Umbilical cord (tissue), 2 donors: ENCODE data around the gene STPG2. TPM values are rescaled to one million over a fixed set of nuclear protein-coding genes. Genes with fewer than 3 reads are reported as not detected.
A peak's percentile ranks its signal among the peaks of the same experiment; 100 is the strongest.
"Not testable (repeated sequence)": the region's sequence is repeated elsewhere in the genome, so short reads cannot be mapped to it uniquely, and the experiment has no call there.

Experiments used
- DNase-seq: peaks from one replicate; pipeline ENCODE4 v3.0.0-alpha.2; 2015; ENCODE audit warnings: low spot score
- total RNA-seq: library from RNA; depleted of rRNA; stranded (reverse); fragments of >200 nt; gene quantifications from one replicate; pipeline ENCODE4 v1.2.3, GENCODE V29; 2014; ENCODE audit warnings: low replicate concordance; ENCODE audit not compliant: insufficient read depth

Gene STPG2
- total RNA-seq, 1 donor from 2014 or later = 3.4 TPM

DNA sequence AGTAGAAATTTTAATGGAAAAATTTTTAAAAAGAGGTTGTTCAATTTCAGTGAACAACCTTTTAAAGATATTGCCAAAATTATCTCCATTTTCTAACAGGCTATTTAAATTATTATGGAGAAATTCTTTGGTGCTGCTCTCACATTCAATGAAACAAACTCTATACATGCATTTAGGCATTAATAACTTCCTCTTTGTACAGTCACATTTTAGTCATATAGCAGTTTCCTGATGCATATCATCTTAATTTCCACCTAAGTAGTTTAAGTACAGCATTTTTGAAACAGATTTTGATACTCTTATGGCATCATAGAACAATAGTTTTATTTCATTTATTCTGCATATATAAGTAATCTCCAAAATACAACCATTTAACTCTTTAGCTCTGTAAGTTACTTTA is 500.1 kb downstream of the STPG2 start:
- no peak for DNase-seq

DNA sequence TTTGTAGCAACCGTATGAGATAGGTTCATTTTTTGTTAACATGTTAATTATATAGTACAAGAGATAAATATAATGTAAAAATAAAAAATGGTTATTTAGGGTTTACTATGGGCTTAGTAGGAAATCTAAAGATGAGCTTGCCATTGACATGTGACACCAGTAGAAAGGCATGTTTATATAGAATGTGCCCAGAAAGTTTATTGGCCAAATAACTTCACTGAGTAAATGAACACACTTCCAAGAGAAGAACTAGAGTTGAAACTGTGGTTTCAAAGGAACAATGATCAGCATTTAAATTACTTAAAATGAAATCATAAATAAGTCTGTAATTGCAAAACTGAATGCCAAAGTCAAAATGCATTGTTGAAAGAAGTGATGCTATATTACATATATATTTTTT is 503.3 kb downstream of the STPG2 start:
- DNase-seq = no peak

DNA sequence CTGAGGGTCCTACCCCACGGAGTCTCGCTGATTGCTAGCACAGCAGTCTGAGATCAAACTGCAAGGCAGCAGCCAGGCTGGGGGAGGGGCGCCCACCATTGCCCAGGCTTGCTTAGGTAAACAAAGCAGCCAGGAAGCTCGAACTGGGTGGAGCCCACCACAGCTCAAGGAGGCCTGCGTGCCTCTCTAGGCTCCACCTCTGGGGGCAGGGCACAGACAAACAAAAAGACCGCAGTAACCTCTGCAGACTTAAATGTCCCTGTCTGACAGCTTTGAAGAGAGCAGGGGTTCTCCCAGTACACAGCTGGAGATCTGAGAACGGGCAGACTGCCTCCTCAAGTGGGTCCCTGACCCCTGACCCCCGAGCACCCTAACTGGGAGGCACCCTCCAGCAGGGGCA is 509.4 kb downstream of the STPG2 start:
- not testable (repeated sequence) for DNase-seq

DNA sequence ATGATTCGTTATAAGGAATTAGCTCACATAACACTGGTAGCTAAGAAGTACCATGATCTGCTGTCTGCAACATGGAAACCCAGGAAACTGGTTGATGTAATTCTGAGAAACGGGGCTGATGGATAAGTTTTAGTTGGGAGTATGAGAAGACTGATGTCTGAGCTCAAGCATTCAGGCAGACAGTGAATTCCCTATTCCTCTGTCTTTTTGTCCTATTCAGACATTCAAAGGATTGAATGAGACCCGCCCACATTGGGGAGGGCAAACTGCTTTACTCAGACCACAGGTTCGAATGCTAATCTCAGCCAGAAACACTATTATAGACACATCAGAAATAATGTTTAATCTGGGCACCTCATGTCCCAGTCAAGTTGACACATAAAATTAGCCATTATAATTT is 515.5 kb downstream of the STPG2 start:
- no peak for DNase-seq

DNA sequence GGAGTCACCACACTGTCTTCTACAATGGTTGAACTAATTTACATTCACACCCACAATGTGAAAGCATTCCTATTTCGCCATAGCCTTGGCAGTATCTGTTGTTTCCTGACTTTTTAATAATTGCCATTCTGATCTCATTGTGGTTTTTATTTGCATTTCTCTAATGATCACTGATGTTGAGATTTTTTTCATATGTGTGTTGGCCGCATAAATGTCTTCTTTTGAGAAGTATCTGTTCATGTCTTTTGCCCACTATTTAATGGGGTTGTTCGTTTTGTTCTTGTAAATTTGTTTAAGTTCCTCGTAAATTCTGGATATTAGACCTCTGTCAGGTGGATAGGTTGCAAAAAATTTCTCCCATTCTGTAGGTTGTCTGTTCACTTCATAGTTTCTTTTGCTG is 519.1 kb downstream of the STPG2 start:
- no peak for DNase-seq

DNA sequence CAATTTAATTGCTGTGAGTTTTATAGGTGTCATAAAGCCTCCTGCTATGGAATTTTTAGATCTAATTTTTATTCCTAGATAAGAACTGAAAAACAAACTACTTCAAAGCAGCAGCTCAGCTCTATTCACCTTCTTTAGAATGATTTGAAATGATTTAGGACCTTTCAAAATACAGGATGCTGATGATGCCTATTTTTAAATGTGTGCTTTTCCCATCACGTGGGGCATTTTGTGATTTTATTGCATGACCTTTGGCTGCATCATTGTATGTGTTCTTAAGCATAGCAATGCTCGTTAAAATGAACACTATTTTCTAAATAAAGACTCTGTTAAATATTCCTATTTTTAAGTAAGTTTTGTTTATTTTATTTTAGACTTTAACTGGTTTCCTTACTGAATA is 537.3 kb downstream of the STPG2 start:
- no peak for DNase-seq

DNA sequence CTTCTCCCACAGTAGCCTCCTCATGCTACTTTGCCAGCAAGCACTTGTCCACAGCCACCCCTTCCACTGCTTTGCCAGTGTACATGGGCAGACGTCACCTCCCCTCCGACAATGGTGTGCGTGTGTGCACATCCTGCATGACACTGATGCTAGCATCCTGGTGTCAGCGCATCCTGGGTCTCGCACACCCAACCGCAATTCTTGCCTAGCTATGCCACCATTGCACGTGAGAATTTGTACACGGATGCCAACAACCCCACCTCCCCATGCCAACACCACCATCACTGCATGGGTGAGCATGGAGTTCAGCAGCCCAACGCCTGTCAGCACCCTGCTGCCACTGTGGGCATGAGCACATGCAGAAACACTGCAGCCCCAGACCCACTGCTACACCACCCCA is 550.0 kb downstream of the STPG2 start:
- DNase-seq = no peak

DNA sequence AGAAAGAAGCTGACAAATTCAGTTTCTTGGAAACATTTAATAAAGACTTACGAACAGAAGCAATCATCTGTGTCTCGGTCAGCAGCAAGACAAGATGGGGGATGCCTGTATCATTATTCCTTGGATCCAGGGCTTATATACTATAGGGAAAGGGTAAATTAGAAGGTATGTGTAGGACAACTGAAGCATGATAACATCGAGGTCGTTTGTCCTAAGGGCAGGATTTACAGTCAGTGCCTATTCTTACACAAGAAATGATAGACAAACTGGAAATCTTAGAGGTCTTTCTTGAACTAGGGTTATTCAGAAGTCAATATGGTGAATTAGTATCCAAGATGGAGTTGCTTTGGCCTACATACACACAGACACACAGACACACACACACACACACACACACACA is 553.0 kb downstream of the STPG2 start:
- DNase-seq = no peak

DNA sequence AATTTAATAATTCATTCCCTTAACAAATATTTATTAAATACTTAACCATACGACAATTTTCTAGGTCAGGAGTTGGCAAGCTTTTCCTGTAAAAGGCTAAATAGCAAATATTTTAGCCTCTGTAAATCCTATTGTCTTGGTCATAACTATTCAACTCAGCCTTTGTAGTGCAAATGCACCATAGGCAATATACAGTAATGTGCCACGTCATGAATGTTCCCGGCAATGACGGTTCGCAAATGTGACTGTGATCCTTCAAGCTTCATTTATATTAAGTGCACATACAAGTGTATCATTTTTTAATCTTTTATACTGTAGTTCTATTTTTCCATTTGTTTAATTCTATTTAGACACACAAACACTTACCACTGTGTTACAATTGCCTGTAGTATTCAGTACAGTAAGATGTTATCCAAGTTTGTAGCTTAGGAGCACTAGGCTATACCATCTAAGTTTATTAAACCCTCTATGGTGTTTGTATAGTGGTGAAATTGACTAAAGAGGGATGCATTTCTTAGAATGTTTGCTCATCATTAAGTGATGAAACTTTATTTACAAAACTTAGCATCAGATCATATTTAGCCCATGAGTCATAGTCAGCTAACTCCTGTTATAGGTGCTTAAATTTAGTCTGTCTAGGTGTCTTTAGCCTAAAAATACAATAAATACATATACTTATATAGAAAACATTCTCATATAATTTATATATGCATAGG is 553.6 kb downstream of the STPG2 start:
- no peak for DNase-seq

DNA sequence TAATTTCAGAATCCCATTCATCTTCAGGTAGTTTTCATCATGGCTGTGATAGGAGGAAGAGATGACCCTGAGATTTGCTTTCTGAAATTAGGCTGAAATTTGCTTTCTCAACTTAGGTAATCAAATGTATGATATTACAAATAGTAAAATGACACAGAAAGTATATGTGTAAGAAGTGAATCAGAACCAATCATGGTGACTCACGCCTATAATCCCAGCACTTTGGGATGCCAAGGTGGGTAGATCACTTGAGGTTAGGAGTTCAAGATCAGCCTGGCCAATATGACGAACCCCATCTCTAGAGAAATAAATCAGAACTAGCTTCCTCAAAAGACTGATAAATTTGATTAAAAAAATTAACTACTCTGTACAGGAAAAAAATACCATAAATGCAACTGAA is 555.4 kb downstream of the STPG2 start:
- no peak for DNase-seq

DNA sequence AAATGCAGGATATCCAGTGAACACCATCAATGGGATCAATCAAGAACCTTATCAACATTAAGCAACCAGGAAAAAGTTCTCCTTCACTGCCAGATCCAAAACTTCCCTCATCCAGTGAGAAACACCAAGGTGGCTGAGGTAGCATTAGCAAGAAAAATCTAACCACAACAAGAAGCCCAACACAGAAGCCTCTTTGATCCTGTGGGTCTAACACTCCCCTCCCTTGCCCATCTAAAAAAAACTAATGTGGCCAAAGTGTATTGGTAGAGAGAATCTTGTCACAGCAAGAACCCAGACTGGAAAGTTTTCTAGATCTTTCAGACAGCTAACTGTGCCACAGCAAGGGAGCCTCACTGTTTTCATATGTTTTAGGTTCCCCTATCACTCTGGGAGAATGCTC is 558.0 kb downstream of the STPG2 start:
- DNase-seq = no peak

DNA sequence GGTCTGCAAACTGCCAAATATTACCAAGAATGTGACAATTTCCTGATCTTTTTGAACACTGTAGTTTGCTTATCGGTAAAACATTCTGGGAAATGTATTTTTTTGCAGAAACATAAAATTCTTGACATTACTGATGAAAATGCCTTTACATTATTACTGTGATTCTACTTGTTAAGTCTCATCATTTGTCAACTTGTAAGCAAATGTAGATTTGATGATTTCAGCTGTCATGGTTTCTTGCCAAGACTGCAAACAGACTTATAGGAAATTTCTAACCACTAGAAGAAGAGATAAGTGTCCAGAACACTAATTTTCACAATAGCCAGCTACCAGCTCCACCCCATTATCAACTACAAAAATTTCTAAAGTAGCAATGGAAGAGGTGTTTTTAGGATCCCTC is 560.4 kb downstream of the STPG2 start:
- DNase-seq = peak; percentile 37

DNA sequence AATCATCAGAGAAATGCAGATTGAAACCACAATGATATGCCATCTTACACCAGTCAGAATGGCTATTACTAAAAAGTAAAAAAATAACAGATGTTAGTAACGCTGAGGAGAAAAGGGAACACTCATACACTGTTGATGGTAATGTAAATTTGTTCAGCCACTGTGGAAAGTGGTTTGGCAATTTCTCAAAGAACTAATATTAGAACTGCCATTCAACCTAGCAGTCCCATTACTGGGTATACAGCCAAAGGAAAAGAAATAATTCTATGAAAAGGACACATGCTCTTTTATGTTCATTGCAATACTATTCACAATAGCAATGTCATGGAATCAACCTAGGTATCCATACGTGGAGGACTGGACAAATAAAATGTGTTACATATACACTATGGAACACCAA is 566.3 kb downstream of the STPG2 start:
- DNase-seq = no peak

DNA sequence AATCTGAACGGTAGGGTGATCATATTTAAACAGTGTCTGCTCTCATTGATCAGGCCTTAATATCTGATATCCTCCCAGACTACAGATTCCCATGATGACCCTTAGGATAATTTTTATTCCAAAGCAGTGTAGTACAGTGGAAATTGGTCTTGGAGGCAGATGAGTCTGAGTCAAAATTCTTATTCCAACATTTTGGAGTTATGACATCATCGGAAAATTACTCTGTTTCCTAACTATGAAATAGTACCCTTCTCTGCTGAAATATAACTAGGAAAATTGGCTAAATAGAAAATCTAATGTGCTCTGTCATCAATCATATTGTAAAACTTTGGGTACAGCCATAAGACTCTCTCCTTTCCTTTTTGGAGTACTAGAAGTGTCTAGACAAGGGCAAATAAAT is 583.3 kb downstream of the STPG2 start:
- no peak for DNase-seq

DNA sequence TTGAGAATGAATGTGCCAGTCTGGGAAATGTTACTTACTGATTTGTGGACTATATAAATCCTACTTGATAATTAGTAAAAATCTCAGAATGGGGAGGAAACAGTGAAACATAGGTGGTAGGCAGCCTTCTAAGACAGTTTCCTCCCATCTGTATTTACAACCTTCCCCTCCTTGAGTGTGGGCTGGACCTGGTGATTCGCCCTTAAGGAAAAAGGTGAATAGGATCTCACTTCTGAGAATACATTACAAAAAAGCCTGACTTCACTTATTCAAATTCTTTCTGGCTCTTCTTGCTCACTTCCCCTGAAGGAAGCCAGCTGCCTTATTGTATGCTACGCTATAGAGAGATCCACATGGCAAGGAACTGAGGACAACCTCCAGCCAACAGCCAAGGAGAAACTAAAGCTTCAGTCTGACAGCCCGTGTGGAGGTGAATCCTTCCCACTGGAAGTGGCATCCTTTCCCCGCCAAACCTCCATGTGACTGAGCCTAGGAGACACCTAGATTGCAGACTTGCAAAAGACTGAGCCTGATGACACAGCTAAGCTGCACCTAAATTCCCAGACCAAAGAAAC is 585.0 kb downstream of the STPG2 start:
- DNase-seq = no peak

DNA sequence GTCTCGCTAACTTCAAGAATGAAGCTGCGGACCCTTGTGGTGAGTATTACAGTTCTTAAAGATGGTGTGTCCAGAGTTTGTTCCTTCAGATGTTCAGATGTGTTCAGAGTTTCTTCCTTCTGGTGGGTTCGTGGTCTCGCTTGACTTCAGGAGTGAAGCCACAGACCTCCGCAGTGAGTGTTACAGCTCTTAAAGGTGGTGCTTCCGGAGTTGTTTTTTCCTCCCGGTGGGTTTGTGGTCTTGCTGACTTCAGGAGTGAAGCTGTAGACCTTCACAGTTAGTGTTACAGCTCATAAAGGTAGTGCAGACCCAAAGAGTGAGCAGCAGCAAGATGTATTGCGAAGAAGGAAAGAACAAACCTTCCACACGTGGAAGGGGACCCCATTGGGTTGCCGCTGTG is 592.6 kb downstream of the STPG2 start:
- not testable (repeated sequence) for DNase-seq

DNA sequence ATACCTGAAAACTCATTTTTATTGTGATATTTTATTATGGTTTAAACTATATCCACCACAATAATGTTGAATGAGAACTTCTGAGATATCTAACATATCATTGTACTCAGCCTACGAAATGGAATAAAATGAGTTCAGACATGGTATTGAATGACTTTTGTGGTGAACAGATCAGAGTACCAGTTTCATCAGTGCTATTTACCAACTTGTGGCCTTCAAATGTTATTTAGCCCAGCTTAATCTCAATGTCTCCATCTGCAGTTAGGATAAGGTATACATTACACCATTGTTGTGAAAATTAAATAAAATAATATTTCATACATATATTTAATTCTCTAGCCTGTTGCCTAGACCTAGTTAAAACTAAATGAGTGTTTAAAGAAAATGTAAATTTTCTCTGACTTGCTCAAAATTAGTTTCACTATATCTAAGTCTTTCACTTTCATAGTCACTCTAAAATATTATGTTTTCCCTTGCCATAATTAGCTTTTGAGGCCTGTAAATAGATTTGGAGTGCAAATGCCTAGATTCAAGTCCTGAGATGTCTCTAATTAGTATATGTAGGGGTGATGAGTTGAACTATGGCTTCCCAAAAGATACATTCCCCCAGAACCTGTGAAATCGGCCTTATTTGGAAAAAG is 594.2 kb downstream of the STPG2 start:
- DNase-seq = no peak

DNA sequence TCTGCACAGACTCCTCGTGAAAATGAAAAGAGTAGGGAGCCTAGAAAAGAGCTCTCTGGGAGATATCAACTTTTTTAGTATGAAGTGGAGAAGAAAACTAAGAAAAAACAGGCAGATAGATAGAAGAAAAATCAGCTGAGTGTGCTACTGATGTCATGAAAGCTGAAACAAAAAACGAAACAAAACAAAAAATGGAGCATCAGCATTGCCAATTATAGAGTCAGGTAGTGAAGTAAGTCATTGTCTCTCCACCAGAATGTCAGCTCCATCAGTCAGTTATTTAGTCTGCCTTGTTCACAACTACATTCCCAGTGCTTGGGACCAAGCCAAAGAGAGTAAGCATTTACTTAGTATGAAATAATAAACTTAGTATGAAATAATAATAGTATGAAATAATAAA is 595.1 kb downstream of the STPG2 start:
- no peak for DNase-seq

DNA sequence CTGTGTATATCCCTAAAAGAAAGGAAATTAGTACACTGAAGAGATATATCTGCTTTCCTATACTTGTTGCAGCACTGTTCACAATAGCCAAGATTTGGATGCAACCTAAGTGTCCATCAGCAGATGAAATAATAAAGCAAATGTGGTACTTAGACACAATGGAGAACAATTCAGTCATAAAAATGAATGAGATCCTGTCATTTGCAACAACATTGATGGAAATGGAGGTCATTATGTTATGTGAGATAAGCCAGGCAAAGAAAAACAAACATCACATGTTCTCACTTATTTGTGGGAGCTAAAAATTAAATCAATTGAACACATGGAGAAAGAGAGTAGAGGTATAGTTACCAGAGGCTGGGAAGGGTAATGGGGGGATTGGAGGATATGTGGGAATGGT is 611.9 kb downstream of the STPG2 start:
- no peak for DNase-seq

DNA sequence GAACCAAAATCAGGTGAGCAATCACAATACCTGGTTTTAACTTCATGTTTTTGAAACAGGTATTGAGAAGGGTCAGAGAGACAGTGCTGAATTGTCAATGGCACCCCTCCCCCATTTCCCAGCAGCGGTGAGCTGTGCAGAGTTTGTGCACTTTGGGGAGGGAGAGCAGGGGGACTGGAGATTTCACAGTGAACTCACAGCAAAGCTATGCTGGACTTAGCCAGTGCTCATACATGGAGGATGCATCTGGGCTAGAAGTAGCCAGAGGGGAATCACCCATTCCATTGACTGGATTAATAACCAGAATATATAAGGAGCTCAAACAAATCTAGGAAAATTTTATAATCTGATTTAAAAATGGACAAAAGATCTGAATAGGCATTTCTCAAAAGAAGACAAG is 612.6 kb downstream of the STPG2 start:
- DNase-seq = no peak

DNA sequence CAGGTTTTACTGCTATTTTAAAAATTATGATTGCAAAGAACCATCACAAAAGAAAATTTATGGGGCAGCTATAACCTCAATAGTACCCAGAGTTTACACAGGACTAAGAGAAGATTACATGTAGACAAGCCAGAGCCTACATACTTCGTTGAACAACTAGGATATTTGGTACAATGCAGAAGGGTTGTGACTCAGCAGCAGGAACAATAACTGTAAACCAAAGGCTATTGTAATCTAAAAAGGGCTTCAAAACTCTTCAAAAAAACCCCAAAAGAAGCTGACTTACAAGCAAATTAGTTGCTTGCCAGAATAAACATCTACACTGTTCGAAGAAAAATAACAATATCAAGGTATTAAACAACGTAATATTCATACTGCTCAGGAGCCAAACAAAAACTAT is 618.0 kb downstream of the STPG2 start:
- no peak for DNase-seq

DNA sequence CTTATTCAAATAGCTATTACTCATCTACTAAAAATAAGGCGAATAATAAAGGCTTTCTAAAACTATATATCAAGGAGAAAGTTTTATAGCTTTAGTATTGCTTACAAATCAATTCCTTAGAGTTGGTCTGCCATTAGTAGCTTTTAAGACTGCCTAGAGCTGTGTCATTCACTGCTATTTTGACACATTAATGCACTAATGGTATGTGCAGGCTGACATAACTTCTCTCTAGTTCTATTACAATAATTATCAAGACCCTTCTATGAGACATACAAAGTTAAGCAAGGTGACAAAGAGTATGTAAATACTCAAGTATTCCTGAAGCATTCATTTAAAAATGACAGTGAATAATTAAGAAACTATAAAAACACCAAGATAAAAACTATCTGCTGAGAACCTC is 625.3 kb downstream of the STPG2 start:
- DNase-seq = no peak

DNA sequence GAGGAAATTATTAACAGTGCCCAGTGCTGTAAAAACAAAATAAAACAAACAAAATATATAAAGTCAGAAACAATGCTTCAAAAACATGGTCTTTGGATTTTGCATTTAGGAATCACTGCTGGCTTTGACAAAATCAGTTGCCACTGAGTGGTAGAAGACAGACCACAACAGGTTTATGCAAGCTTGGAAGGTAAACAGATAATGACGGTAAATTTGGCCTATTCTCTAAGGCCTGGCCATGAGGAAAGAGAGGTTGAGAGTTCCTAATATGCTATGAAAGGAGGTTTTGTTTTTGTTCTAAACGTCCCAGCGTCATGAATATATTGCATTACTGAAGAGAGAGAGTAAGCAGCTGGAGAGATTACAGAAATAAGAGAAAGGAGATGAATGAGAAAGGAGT is 629.4 kb downstream of the STPG2 start:
- no peak for DNase-seq
